ENCODE data around the gene SERPINA4.

DNA sequence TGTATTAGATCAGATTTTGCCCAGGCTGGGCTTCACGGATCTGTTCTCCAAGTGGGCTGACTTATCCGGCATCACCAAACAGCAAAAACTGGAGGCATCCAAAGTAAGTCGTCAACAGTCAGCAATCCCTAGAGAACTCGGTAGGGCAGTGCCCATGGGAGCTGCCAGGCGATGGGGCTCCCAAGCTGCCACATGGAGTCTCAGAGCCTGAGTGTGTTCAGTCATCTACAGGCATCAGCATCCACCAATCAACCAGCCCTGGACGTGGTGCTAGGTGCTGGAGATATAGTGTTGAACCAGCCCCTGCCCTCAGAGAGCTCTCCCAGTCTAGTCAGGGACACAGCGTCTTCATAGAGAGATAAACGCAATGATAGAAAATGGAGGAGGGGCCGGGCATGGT, 6.9 kb downstream of the SERPINA4 start:
- TF ChIP-seq EP300 (IDR thresholded peaks at IDR 0.05) (no peak), POLR2A (IDR thresholded peaks at IDR 0.05) (no peak)

All from suprapubic skin (tissue), 2 donors.